ENCODE data around the gene CCDC141. TPM values are rescaled to one million over a fixed set of nuclear protein-coding genes. Genes with fewer than 3 reads are reported as not detected.

Gene CCDC141
- total RNA-seq, 1 donor = not detected

DNA sequence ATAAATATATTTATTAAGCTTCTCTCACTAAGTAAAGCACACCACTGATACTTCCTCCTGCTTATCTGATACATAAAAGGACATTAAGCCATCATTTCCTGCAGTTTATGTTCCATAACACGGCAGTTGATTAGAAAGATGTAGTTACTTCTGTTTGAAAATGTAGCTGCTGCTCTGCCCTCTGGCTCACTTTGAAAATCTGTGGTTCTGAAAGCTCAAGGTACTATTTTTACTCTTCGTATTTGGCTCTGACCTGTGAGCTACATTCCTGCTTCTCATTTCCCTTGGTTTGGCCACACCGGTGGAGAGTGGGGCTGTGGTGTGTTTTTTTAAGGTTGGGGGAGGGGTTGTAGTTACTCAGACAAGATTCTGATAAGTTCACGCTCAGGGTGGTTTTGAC lies 229.9 kb downstream of the CCDC141 start:
- TF ChIP-seq, protein P1, sequence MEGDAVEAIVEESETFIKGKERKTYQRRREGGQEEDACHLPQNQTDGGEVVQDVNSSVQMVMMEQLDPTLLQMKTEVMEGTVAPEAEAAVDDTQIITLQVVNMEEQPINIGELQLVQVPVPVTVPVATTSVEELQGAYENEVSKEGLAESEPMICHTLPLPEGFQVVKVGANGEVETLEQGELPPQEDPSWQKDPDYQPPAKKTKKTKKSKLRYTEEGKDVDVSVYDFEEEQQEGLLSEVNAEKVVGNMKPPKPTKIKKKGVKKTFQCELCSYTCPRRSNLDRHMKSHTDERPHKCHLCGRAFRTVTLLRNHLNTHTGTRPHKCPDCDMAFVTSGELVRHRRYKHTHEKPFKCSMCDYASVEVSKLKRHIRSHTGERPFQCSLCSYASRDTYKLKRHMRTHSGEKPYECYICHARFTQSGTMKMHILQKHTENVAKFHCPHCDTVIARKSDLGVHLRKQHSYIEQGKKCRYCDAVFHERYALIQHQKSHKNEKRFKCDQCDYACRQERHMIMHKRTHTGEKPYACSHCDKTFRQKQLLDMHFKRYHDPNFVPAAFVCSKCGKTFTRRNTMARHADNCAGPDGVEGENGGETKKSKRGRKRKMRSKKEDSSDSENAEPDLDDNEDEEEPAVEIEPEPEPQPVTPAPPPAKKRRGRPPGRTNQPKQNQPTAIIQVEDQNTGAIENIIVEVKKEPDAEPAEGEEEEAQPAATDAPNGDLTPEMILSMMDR (IDR thresholded peaks at IDR 0.05; ENCODE audit: insufficient read depth, low read depth, low read length) = no peak
- H3K4me3 ChIP-seq (ENCODE audit: low read depth, low read length) = no peak overlapping the region
- DNase-seq (ENCODE audit: low read depth) = no peak

DNA sequence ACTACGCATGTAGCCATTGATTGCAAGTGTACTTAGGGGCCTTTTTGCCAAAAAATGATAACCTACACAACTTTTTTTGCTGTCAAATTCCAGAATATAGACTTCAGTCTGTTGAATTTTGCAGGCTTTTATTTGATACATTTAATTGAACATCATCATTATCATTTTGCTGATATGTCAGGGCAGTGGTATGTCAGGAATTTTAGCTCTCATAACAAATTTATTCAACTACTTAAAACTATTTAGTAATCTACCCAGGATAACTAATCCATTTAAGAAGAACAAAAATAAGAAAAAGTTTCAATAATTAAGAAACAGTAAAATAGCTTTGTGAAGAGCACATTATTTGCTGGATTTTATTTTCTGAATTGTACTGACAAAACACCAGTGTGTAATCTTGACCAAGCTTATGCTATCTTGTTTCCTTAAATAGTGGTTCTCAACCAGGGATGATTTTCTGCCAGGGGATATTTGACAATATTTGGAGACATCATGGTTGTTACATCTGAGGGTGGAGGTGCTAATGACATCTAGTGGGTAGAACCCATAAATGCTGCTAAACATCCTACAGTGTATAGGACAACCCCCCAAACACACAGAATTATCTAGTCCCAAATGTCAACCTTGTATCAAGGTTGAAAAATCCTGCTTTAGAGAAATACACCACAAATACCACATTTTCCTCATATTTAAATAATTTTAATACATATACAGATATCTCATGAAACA lies 230.6 kb downstream of the CCDC141 start:
- DNase-seq (ENCODE audit: low read depth) = no peak
- no peak overlapping the region for H3K4me3 ChIP-seq (ENCODE audit: low read depth, low read length)
- TF ChIP-seq, protein P1 (IDR thresholded peaks at IDR 0.05; ENCODE audit: insufficient read depth, low read depth, low read length) = no peak

DNA sequence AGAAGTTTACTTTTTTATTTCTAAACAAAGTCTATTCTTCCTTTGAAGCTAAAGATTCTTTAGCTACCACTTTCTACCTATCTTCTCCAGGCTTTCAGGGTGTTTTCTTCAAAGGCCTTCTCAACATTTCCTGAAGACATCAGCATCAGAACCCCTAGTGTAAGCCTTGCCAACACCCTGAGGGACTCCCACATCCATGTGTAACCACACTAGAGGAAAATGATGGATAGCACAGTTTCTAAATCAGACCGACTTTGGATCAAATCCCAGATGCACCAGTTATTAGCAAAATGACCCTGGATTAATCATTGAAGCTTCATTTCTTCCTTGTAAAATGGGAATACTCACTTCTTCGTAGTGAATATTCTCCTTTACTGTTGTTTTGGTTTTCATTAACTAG lies 238.0 kb downstream of the CCDC141 start:
- TF ChIP-seq, protein P1 (IDR thresholded peaks at IDR 0.05; ENCODE audit: insufficient read depth, low read depth, low read length) = no peak
- DNase-seq (ENCODE audit: low read depth) = no peak
- no peak overlapping the region for H3K4me3 ChIP-seq (ENCODE audit: low read depth, low read length)

DNA sequence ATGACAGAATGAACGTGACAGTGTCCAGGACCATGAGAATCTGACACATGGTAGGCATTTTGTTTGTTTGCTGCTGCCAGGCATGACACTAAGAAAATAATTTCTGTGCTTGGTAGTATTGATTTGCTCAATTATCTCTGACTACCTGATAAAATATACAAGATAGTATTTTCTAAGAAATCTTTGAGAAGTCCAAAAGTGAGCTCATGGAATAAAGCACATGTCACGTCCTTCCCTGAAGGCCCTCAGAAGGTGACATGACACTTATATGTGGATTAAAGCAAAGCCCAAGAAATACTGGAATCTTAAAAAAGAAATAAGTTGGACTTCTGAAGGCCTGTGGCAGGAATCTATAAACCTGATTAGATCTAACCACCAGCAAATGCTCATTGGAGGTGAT lies 238.9 kb downstream of the CCDC141 start:
- TF ChIP-seq, protein P1 (IDR thresholded peaks at IDR 0.05; ENCODE audit: insufficient read depth, low read depth, low read length) = no peak
- DNase-seq (ENCODE audit: low read depth) = no peak
- no peak overlapping the region for H3K4me3 ChIP-seq (ENCODE audit: low read depth, low read length)

DNA sequence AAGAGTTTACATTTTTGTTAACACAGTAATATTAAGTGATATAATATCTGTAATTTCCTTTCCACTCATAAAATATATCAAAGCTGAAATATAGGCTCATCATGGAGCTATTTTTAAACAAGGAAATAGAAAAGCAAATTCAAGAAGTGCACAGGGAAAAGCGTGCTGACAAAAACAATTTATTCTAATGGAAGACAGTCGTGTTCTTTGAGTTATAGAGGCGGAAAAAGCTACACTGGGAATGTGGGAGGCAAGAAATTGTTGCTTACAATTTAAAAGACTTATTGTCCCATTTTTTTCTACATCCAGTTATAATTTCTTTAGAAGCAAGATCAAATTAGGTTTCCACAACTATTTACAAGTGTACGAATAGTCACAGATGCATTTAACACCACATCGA lies 239.5 kb downstream of the CCDC141 start:
- TF ChIP-seq, protein P1 (IDR thresholded peaks at IDR 0.05; ENCODE audit: insufficient read depth, low read depth, low read length) = no peak

DNA sequence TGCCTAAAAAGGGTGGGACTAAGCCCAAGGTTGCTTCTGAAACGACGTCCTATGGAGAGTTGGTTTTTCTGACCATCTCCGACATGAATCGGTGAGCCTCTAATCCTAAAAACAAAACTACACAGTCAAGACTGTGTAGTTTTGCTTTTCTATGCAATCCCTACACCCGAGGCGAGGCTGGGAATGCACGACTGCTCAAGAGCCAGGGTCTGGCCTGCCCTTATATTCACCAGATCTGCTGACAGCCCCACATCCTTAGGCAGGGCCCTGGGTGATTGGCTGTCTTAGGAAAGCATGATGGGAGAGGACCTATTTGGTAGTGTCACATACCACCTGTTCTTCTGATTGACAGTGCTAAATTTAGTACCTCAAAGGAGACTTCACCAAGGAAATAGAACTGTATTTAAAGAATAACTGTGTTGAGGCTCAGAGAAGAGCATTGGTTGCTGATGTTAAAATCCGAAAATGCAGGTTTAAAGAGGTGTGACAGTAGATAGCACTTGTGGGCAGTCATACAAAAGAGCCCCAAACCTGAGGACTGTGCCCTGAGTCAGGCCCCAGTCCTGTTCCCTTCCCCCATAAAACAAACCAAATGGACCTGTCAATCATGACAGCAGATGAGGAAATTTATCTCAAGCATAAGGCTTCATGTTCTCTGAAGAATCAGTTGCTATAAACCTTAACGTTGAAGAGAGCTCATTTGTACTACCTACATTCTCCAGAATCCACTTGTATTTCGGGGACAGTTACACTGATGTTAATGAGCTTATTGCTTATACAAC lies 242.5 kb downstream of the CCDC141 start, which contains the start of gene TTN:
Gene TTN (minus strand): TSS at position 197 of the 782 bp plus-strand sequence. CDS start 2,781 bp downstream, outside the sequence.
- TF ChIP-seq, protein P1 (IDR thresholded peaks at IDR 0.05; ENCODE audit: insufficient read depth, low read depth, low read length) = no peak
- H3K4me3 ChIP-seq (ENCODE audit: low read depth, low read length) = no peak within 1 kb of the TSS
- no peak for DNase-seq (ENCODE audit: low read depth)

More for the DNA sequence above, 239.5 kb downstream of the CCDC141 start:
- DNase-seq (ENCODE audit: low read depth) = no peak
- H3K4me3 ChIP-seq (ENCODE audit: low read depth, low read length) = no peak overlapping the region
